ENCODE results near the gene APCDD1L.

Gene APCDD1L

GRCh38 chr20:58463256-58463655 lies 51.9 kb downstream of the APCDD1L start:
- no peak for DNase-seq

- DNase-seq = no peak
Measured at GRCh38 chr20:58461899-58462298, 53.3 kb downstream of the APCDD1L start.

GRCh38 chr20:58461104-58461503 lies 54.1 kb downstream of the APCDD1L start:
- no peak for DNase-seq

GRCh38 chr20:58459058-58459750 lies 56.0 kb downstream of the APCDD1L start:
- DNase-seq = no peak

GRCh38 chr20:58458342-58459057 lies 56.7 kb downstream of the APCDD1L start:
- no peak for DNase-seq

GRCh38 chr20:58457083-58457695 lies 58.0 kb downstream of the APCDD1L start:
- no peak for DNase-seq

GRCh38 chr20:58454460-58454859 lies 60.7 kb downstream of the APCDD1L start:
- DNase-seq = no peak

GRCh38 chr20:58453391-58453790 lies 61.8 kb downstream of the APCDD1L start:
- DNase-seq = no peak

GRCh38 chr20:58452667-58453255 lies 62.4 kb downstream of the APCDD1L start:
- no peak for DNase-seq

- DNase-seq = no peak
Measured at GRCh38 chr20:58450254-58450653, 64.9 kb downstream of the APCDD1L start.

GRCh38 chr20:58449681-58450221 lies 65.4 kb downstream of the APCDD1L start:
- no peak for DNase-seq

GRCh38 chr20:58448958-58449357 lies 66.2 kb downstream of the APCDD1L start:
- no peak for DNase-seq

GRCh38 chr20:58447511-58448391 lies 67.4 kb downstream of the APCDD1L start:
- DNase-seq = peak; percentile 8

GRCh38 chr20:58446960-58447265 lies 68.3 kb downstream of the APCDD1L start:
- no peak for DNase-seq

- DNase-seq = no peak
Measured at GRCh38 chr20:58446264-58446959, 68.8 kb downstream of the APCDD1L start.

GRCh38 chr20:58444746-58445255 lies 70.4 kb downstream of the APCDD1L start:
- no peak for DNase-seq

GRCh38 chr20:58441723-58442122 lies 73.5 kb downstream of the APCDD1L start:
- DNase-seq = no peak

GRCh38 chr20:58440021-58440767 lies 75.0 kb downstream of the APCDD1L start:
- DNase-seq = no peak

- DNase-seq = no peak
Measured at GRCh38 chr20:58438970-58439808, 76.0 kb downstream of the APCDD1L start.
